Measurements from ENCODE around the gene CNNM1.

CNNM1 gene

DNA sequence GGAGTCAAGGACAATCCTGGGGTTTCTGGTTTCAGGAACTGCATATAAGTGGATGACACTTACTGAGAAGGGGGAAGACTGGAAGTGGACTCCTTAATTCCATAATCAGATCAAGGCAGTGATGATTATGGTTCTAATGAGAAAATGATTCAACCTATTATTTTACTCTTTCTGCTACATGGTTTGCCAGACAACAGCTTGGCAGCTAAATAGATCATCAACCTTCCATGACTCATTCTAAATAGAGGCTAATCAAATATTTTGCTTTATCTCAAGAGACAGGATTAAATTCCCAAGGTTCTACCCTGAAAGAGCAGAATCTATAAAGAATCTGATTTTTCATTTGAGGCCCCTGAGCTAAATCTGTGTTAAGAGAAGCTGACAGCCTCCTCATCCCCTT, 46.3 kb downstream of the CNNM1 start:
- no peak for DNase-seq

DNA sequence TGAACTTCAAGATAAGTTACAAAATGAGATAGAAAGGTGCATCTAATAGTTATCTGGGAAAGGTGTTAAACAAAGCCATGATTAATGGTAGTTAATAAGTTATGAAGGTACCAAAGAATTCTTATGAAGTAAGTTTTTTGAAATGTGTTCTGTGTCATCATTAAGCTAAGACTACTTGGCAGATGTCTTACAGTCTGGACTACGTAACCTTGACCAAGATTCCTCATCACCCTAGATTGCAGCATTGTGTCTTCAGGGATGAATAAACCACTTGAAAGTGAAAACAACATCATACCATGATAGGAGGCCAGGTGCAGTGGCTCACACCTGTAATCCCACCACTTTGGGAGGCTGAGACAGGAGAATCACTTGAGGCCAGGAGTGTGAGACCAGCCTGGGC, 53.0 kb downstream of the CNNM1 start:
- no peak for DNase-seq

DNA sequence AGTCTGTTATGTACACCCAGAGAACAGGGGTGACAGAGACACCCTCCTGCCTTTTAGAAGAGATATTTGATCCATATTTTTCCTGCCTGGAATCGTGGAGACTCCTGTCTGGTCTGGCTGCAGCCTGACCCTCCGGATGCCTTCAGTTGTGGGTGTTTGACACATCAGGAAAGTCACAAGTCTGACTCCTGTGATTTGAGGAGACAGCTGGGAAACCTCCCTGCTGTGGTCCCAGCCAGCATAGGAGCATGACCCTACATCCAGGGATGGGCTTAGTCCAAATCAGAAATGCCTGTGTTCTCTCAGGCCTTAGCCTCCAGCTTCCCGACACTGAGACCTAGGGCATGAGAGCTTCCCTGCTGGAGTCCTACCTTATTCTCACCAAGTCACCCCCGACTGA, 57.9 kb downstream of the CNNM1 start:
- DNase-seq, result no peak

DNA sequence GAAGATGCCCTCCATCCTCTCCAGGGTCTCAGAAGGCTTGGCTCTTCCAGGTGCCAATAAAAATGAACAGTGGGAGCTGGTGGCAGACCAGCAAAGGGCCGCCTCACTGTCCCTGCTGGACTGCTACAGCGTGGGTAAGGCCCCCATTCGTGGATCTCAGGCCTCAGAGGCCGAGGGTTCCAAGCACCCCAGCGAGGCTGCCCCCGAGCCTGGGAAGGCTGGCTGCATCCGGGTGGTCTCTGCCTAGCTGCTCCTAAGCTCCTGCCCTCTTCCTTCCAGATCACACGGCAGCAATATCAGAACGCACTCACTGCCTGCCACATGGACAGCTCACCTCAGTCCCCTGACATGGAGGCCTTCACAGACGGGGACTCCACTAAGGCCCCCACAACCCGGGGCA, 58.4 kb downstream of the CNNM1 start:
- no peak for DNase-seq

GRCh38 chr10:99389729-99390480, 60.7 kb downstream of the CNNM1 start:
- DNase-seq, result no peak

- DNase-seq, result no peak
Measured at GRCh38 chr10:99391346-99391745, 62.2 kb downstream of the CNNM1 start.

DNA sequence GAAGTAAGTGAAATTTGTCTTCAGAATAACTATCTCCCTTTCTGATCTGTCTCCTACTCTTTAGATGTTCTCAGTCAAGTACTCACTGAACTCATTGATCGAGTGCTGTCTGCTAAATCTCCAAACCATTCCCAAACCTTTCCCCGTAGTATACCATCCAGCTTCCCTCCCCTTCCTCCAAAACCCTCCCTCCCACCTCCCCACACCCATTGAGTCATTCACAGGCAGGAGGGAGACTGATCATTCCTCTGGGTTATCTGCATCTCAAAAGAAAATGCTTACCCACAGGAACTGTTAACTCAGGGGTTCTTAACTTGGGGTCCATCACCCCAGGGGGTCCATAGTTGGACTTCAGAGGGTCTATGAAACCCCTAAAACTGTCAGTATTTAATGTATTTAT, 63.9 kb downstream of the CNNM1 start:
- no peak for DNase-seq

DNA sequence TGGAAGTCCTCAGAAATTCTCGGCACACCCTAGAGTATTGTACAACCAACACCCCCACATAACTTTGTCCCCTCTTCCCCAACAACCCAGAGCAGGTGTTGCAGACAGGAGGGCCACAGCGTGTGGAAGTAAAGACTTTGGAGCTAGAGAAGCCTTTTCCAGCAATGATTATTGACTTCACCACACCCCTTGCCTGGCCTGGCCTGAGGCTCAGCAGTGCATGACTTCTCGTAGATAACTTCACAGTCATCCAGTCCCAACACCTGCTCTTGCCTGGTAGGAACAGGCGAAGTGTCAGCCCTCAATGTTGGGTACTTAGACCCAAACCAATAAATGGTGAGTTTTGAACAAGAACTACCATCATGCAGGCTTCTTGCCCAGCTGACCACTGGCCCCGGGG, 64.5 kb downstream of the CNNM1 start:
- DNase-seq, result no peak

- no peak for DNase-seq
Measured at GRCh38 chr10:99394256-99394655, 65.1 kb downstream of the CNNM1 start.

DNA sequence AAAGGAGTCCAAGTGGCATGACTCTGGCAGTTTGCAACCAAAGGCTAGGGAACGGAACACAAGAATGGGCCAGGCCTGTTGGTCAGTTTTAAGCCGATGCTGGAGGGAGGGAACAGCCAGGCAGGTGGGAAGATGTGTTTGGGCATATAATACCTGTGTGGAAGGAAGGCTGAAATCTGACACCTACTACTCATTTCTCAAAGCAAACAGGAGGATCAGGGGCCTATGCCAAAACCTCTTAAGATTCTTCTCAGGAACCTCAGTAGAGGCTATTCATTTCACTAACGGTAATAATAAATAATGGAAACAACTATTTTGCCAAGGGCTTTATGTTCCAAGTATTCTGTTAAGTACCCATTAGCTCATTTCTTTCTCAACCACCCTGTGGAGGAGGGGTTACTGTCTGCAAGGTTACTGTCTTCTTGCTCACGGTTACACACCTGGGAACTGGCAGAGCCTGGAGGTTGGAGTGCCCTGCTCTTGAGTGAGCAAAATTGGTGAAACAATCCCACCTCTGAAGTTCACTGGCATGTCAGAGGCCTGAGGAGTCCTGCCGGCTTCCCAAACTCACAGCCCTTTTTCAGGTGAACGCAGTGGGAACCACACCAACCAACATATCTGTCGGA, 65.7 kb downstream of the CNNM1 start:
- DNase-seq, result no peak

DNA sequence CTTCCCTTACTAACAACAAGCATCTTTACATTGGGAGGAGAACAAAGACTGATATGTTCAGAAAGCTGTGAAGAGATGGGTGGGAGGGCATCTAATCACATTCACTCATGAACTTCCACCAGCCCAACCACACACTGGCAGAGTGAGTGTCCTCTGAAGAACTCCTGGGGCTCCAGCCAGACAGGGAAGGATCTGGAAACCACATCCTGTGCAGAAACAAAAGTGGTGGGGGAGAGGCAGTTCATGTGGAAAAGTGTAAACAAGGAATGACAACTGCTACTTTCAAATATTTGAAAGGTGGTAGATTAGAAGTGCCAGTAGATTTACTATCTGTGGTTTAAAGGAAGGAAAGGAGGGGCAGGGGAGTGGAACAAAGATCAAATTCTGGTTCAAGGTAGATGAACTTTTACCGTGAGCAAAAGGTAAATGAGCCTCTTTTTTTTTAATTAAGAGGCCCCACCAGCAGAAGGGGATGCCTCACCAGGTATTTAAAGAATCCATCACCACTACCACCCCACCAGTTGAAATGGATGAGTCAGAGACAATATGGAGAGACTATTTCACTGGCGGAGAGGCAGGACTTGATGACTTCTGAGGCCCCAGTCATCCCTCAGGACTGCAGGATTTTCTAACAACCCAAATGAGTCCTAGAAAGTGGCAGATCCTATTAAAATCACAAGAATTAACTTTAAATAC, 66.7 kb downstream of the CNNM1 start:
- DNase-seq, result no peak

DNA sequence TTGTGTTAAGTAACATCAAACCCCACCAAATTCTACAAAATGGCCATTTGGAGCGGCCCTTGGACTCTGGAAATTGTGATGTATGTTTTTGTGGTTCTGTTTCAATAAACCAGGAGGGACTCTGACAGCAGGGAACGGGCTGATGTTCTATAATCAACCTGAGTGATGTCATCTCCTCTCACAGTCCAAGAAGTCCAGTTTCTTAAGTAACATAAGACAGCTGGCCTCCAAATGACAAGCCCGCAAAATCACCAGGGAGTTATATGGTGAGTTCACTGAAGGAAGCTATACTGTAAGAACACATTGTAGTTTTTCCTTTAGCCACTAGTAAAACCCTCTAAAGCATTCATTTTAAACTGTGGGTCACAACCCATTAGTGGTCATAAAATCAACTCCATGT, 67.3 kb downstream of the CNNM1 start:
- no peak for DNase-seq

- no peak for DNase-seq
Measured at GRCh38 chr10:99399664-99400063, 70.5 kb downstream of the CNNM1 start.

- no peak for DNase-seq
Measured at GRCh38 chr10:99403674-99404073, 74.5 kb downstream of the CNNM1 start.

DNA sequence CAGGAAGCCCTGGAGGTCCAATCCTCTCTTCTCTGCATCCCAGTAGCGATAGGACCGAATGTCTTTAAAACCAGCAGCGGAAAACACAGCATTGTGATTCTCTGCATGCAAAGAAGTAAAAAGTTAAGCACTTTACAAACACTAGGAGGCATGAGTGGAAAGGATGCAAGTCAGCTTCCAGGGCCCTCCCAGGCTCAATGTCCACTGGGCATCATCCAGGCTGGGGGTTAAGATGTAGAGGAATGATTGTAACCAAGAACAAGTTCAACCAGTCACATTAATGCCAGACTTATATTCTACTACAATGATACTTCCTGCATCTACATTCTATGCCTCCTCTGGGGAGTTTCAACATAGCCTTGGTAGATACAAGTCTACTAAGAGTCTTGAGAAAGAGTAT, 77.0 kb downstream of the CNNM1 start:
- no peak for DNase-seq

DNA sequence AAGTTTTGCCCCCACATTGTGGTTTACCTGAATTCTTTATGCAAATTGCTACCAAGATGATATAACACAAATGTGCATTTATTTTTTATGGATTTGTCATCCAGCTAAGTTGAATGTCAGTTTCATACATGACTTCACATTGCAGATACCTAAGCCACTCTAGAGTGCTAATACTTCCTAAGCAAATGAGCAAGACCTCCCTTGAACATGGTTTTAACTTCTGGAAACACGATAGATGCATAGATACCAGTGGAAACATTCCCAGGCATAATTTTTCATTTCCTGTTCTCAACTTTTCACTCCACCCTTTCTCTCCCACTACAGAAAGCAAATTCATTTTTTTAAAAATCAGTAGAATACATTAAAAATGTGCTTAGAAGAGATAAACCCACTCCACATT, 81.0 kb downstream of the CNNM1 start:
- no peak for DNase-seq

DNA sequence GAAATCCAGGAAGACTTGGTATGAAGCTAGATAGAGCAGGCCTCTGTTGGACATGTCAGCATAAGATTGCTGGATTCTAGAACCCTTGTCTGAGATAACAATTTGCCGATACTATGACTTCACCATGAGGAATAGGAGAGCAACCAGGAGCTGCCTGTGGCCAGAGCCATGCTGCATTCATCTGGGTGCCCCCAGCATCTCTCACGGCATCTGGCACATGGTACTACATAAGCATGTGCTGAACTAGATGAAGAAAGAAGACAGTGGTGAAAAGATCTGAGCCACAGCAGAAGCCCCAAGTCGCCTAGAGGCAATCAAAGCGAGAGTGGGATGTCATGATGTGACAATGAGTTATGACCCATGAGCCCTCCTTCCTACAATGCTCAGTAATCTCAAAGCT, 81.7 kb downstream of the CNNM1 start:
- DNase-seq, result no peak

DNA sequence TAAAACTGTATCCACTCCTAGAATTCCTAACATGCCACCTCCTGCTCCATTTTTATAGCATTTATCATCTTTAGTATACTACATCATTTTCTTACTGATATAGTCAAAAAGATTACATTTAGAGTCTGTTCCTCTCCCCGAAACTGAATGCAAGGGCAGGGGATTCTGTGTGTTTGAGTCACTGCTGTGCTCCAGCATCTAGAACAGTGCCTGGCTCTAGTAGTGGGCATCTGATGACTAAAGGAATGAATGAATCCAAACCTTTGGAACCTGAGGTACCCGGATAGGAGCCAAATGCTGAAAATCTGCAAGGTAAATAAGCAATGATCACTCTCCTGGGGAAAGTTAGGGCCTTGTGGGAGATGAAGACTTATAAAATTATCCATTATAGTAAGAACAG, 82.4 kb downstream of the CNNM1 start:
- DNase-seq, result no peak

DNA sequence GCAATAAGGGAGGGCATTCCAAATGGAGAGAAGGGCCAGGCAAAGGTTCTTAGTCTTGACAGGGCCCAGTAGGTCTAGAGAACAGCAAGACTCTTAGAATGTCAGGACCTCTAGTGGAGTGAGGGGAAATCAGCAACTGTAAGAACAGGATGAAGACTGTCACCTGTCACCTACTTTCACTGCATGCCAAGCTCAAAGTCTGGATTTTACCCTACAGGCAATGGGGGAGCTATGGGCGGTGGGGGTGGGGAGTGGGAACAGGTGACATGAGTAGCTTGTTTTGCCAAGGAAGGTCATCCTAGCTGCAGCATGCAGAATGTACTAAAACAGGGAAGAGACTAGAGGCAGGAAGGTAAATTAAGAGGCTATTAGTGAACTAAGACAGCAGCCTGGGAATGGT, 82.9 kb downstream of the CNNM1 start:
- no peak for DNase-seq

- no peak for DNase-seq
Measured at GRCh38 chr10:99418910-99419624, 89.9 kb downstream of the CNNM1 start.

DNA sequence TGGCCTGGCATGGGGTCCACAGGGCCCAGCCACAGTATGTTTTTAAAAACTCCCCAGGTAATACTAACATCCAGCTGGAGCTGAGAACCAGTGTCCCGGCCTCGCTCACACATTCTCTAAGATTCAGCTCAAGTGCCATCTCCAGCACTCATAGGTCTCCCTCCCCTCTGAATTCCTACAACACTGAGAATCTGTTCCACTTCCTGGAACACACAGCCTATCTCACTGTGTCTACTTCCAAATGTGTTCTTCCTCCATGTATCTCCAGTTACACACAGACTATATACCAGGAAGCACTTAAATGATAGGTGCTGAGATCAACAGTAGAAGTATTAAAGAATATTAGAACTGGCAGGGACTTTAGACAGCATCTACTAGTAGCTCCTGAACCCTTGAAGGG, 90.5 kb downstream of the CNNM1 start:
- DNase-seq, result no peak

DNA sequence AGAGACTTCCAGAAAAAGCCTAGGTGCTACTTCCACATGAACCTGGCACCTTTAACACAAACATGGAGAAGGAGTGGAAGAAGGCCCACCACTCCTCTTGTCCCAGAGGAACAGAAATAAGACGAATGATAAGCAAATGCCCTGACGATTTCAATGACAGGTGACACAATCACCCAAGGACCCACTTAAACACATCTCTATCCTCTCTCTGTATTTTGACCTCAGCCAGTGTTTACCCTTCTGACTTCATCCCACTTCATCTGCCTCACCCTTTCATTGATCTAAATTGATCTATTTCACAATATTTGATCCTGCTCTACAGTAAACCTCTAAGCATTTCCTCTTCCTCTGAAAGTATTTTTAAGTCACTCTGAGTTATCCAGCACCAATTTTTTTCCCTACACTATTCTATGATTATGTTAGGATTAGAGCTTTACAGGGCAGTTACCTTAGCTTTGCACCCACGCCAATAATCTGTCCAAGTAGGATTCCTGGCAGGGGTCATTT, 92.1 kb downstream of the CNNM1 start:
- no peak for DNase-seq

DNA sequence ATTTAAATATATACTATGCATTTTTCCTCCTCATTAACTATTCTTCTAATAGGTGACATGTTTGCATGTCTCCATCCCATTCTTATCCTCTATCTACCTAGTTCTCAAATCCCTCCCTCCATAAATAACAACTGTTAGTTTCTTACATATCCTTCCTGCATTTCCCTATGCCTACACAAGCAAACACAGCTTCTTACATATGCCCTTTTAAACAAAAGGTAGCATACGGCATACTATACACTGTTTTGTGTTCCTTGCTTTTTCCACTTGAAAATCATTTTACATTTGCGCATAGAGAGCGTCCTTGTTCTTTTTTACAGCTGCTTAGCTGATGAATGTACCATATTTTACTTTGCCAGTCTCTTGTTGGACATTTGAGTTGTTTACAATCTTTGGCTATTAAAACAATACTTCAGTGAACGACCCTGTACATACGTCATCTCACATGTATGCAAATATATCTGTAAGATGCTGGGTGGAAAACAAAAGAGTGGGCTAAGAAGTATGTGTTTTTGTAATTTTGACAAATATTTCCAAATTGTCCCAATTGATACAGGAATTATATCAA, 93.5 kb downstream of the CNNM1 start:
- no peak for DNase-seq

All from cortex of kidney (tissue), 1 donor.